Immature natural killer cell (primary cell): ENCODE results near the gene AATF. TPM values are rescaled to one million over a fixed set of nuclear protein-coding genes. Genes with fewer than 3 reads are reported as not detected.

Source experiments
- DNase-seq, 3 donors: peaks; one replicate each; pipeline ENCODE4 v3.0.0; 2022; ENCODE audit warnings: mixed read lengths in 1 of 3
- H3K27ac Mint-ChIP-seq, 6 donors: one replicate each; pipeline ENCODE4 v1.8.0; 2020; ENCODE audit warnings: mixed read lengths in 6 of 6, mild to moderate bottlenecking in 5 of 6, inconsistent platforms in 4 of 6, moderate library complexity in 3 of 6
- H3K27me3 Mint-ChIP-seq, 3 donors: one replicate each; pipeline ENCODE4 v1.8.0; 2020 to 2021; ENCODE audit warnings: low read depth in 3 of 3, mild to moderate bottlenecking in 3 of 3, mixed read lengths in 3 of 3, moderate library complexity in 3 of 3, inconsistent platforms in 1 of 3
- H3K36me3 Mint-ChIP-seq, 3 donors: one replicate each; pipeline ENCODE4 v1.8.0; 2020; ENCODE audit warnings: mixed read lengths in 3 of 3, inconsistent platforms in 2 of 3, mild to moderate bottlenecking in 2 of 3
- H3K4me1 Mint-ChIP-seq, 2 donors: one replicate each; pipeline ENCODE4 v1.8.0; 2020; ENCODE audit warnings: inconsistent platforms in 2 of 2, mild to moderate bottlenecking in 2 of 2, mixed read lengths in 2 of 2, moderate library complexity in 1 of 2
- H3K4me3 Mint-ChIP-seq, 5 donors: one replicate each; pipeline ENCODE4 v1.8.0; 2020; ENCODE audit warnings: mild to moderate bottlenecking in 5 of 5, mixed read lengths in 5 of 5, inconsistent platforms in 3 of 5, moderate library complexity in 3 of 5
- H3K9me3 Mint-ChIP-seq, 6 donors: one replicate each; pipeline ENCODE4 v1.8.0; 2020; ENCODE audit warnings: mild to moderate bottlenecking in 6 of 6, mixed read lengths in 6 of 6, inconsistent platforms in 4 of 6, moderate library complexity in 3 of 6
- polyA plus RNA-seq, 3 donors: library from polyadenylated mRNA; unstranded; fragments of 300-500 nt; fragmentation: Illumina TruSeq; gene quantifications; one replicate each; pipeline ENCODE4 v1.2.3, GENCODE V29; 2021

Gene AATF
- polyA plus RNA-seq, 3 donors from 2014 or later, result 54.2 to 109 (median 61.0) TPM

DNA sequence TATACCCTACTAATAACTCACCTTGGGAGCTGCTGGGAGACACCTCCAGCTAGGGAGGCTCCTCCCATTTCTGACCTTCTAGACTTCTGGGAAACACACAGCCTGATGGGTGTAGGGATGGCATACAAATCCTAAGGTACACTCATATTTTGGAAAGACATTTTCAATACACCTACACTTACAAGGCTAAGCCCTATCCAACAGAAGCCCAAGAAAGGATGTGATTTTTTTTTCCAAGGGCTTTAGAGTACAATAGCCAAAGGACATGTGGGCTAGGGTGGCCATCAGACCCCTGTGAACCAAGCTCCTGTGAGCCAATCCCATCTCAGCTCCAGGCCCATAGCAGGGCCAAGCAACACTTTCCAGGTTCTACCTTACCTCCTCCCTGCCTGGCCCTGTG, 143.9 kb downstream of the AATF start:
- Mint-ChIP-seq H3K27ac (peak overlapping the region in 5 of 6 donors; percentile 47 to 98 (median 73)), H3K9me3 (no peaks in the 10 kb centered on the region), H3K27me3 (peaks cover 3 to 7% (median 5%) of the 10 kb centered on the region in 3 donors), H3K4me1 (peaks cover 46 to 59% of the 10 kb centered on the region in 2 donors), H3K36me3 (peaks cover 10 to 30% (median 15%) of the 10 kb centered on the region in 3 donors), H3K4me3 (no peak overlapping the region)
- DNase-seq, result no peak

DNA sequence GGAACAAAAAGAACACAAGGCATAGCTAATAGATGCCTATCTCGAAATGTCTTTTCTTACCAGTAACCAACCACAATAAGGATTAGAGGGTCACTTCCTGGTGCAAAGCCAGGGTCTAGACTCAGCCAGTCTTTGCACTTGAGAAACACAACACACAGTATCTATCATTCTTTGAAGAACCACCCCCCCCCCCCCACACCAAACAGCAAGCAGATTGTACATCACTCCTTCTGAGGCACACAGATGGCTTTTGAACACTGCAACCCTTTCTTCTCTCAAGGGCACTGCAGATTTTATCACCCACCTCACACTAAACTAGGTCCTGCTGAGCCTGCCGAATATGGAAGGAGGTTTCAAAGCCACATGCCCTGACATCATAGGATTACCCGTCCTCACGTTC, 145.6 kb downstream of the AATF start:
- Mint-ChIP-seq H3K9me3 (no peaks in the 10 kb centered on the region), H3K36me3 (peaks cover 18 to 33% (median 22%) of the 10 kb centered on the region in 3 donors), H3K4me3 (no peak overlapping the region), H3K4me1 (peaks cover 29 to 42% of the 10 kb centered on the region in 2 donors), H3K27ac (peak overlapping the region in 5 of 6 donors; percentile 18 to 91 (median 41)), H3K27me3 (peaks cover 3 to 5% (median 3%) of the 10 kb centered on the region in 3 donors)
- no peak for DNase-seq

DNA sequence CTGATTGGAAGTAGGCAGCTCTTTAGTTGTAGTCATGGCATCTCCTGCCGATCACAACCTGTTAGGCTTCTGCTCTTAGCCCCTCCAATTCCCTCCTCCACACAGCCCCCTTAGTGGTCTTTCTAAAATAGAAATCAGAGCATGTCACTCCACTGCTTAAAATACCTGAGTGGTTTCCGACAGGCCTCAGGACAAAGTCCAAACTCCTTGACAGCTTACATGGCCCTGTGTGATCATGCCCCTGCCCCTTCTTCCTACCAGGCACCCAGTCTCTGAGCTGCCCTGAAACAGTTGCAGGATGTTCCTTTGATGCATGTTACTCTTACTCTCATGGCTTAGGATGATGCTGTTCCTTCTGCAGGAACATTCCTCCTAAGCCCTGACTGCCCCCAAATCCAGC, 147.3 kb downstream of the AATF start:
- peaks cover 0 to 3% (median under 1%) of the 10 kb centered on the region in 3 donors for H3K27me3 Mint-ChIP-seq
- no peak overlapping the region for H3K4me3 Mint-ChIP-seq
- H3K27ac Mint-ChIP-seq, result peak overlapping the region in 3 of 6 donors; percentile 22 to 61 (median 46)
- no peaks in the 10 kb centered on the region for H3K9me3 Mint-ChIP-seq
- H3K36me3 Mint-ChIP-seq, result peaks cover 18 to 33% (median 22%) of the 10 kb centered on the region in 3 donors
- no peak for DNase-seq
- H3K4me1 Mint-ChIP-seq, result peaks cover 12 to 25% of the 10 kb centered on the region in 2 donors

DNA sequence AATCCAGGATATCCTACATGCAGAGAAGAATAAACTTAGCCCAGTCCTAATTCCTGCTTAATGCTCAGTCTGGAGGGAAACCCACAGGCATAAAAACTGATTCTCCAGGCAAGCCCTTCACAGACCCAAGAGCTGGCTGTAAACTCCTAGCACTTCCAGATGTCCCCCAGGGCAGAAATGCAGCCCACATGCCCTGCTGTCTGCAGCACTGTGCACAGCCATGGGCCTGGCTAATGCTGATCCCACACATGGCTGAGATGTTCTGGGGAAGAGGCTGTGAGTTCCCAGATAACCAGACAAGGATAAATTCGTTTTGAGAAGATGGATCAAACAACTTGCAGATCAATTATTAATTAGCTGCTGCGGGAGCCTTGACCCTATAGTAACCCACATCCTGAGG, 148.4 kb downstream of the AATF start:
- H3K4me1 Mint-ChIP-seq, result peaks cover 7 to 15% of the 10 kb centered on the region in 2 donors
- H3K9me3 Mint-ChIP-seq, result no peaks in the 10 kb centered on the region
- H3K4me3 Mint-ChIP-seq, result no peak overlapping the region
- peak overlapping the region in 1 of 6 donors; percentile 38 for H3K27ac Mint-ChIP-seq
- H3K36me3 Mint-ChIP-seq, result peaks cover 18 to 33% (median 26%) of the 10 kb centered on the region in 3 donors
- H3K27me3 Mint-ChIP-seq, result peaks cover 0 to 3% (median 0%) of the 10 kb centered on the region in 3 donors
- no peak for DNase-seq

DNA sequence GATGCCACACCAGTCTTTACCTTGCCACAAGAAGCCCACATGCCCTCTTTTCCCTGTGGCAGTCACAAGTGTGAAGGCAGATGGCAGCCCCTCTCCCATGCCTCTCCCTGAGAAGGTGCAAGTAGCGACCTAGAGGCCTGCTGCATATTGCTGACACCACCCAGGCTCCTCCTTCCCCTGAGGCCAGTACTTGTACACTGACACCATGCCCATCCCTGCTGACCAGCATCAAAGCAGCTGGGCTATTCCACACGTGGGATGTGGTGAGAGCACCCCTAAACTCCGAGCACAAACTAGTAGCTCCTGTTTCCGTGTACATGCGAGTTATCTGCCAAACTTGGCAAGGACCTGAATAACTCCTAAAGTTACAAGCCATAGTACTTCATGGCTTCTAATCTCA, 149.4 kb downstream of the AATF start:
- H3K9me3 Mint-ChIP-seq, result no peaks in the 10 kb centered on the region
- peaks cover 18 to 31% (median 26%) of the 10 kb centered on the region in 3 donors for H3K36me3 Mint-ChIP-seq
- peaks cover 7 to 13% of the 10 kb centered on the region in 2 donors for H3K4me1 Mint-ChIP-seq
- H3K4me3 Mint-ChIP-seq, result no peak overlapping the region
- peaks cover 0 to 3% (median under 1%) of the 10 kb centered on the region in 3 donors for H3K27me3 Mint-ChIP-seq
- H3K27ac Mint-ChIP-seq, result peak overlapping the region in 2 of 6 donors; percentile 13 to 32
- DNase-seq, result no peak

DNA sequence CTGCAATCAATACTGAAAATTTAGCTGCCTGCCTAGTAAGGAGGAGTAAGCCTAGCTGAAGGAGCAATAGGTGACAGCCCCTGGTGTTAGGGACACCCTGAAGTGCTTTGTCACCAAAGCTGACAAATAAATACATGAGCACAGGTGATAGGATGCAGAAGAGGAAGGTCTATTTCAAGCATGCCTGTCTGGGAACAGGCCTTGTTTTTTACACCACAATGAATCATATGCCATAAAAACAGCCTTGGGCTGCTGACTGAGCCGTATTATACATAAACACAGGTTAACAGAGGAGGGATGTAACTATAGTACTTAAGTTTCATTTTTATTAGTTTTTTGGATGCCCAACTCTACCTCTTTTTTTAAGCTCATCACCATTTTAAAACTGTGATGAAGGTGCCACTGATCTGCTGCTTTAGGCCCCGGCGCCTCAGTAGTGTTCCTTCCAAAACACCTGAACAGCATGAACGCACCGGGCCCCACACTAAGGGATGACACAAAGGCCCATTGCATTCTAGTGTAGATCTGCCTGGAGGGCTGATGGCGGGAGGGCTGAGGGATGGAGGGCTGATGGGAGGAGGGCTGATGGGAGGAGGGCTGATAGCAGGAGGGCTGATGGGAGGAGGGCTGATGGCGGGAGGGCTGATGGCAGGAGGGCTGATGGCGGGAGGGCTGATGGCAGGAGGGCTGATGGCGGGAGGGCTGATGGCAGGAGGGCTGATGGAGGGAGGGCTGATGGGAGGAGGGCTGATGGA, 150.3 kb downstream of the AATF start:
- no peak for DNase-seq
- Mint-ChIP-seq H3K4me3 (no peak overlapping the region), H3K4me1 (peaks cover 5 to 13% of the 10 kb centered on the region in 2 donors), H3K27ac (peak overlapping the region in 3 of 6 donors; percentile 5 to 76 (median 60)), H3K27me3 (peaks cover 0 to 3% (median 2%) of the 10 kb centered on the region in 3 donors), H3K9me3 (no peaks in the 10 kb centered on the region), H3K36me3 (peaks cover 18 to 27% (median 26%) of the 10 kb centered on the region in 3 donors)

DNA sequence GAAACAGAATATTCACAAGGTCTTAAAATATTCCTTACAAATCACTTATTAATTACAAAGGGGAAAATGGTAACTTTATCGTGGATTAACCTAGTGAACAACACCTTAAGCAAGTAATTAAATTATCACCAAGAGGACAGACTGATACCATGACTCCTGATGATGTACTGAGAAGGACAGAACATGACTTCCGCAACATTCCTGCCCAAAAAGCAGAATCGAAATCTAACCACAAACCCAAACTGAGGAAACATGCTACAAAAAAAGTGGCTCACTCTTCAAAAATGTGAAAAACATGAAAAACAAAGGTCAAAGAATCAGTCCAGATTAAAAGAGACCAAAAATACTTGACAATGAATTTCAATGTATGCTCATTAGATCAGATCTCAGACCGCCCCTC, 151.5 kb downstream of the AATF start:
- H3K27me3 Mint-ChIP-seq, result peaks cover 0 to 3% (median 2%) of the 10 kb centered on the region in 3 donors
- DNase-seq, result no peak
- H3K4me1 Mint-ChIP-seq, result peaks cover 0 to 1% of the 10 kb centered on the region in 2 donors
- H3K4me3 Mint-ChIP-seq, result no peak overlapping the region
- H3K36me3 Mint-ChIP-seq, result peaks cover 18 to 23% (median 22%) of the 10 kb centered on the region in 3 donors
- no peaks in the 10 kb centered on the region for H3K9me3 Mint-ChIP-seq
- H3K27ac Mint-ChIP-seq, result peak overlapping the region in 2 of 6 donors; percentile 31 to 55

DNA sequence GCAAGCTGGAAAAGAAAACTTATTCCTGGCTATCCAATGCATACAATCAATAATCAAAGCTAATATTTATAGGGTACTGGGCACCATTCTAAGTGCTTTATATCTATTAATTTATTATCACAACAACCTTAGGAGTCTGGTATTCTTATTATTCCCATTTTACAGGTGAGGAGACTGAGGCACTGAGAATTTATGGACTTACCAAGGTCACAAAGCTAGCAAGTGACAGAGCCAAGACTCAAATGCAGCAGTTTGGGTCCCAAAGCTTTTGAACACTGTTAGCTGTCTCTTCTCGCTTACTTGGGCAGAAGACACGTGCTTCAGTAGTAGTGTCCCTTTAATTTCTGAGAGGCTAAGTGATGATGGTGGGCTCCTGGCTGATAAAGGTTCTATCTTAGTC, 152.6 kb downstream of the AATF start:
- H3K4me3 Mint-ChIP-seq, result no peak overlapping the region
- H3K27ac Mint-ChIP-seq, result no peak overlapping the region
- DNase-seq, result no peak
- H3K36me3 Mint-ChIP-seq, result peaks cover 13 to 17% (median 15%) of the 10 kb centered on the region in 3 donors
- H3K4me1 Mint-ChIP-seq, result peaks cover 0 to 1% of the 10 kb centered on the region in 2 donors
- H3K9me3 Mint-ChIP-seq, result no peaks in the 10 kb centered on the region
- peaks cover 0 to 2% (median 0%) of the 10 kb centered on the region in 3 donors for H3K27me3 Mint-ChIP-seq

DNA sequence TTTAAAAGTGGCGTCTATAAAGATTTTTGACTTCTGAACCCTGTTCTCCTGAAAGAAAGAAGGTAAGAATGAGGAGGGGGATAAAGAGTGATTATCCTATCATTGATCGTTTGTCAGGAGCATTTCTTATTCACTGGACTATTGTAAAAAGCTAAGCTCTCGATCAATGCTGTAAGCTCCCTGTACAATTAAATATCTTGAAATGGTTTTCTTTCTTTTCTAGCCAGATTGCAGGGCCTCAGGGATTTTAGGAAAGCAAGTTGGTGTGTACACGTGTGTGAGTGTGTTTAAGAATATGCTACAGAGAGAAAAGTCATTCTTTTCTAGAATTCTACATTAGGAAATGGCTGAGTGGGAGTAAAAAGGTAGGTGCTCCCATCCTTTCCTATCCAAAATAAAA, 154.5 kb downstream of the AATF start:
- Mint-ChIP-seq H3K9me3 (no peaks in the 10 kb centered on the region), H3K27ac (no peak overlapping the region), H3K36me3 (peaks cover 3 to 12% (median 6%) of the 10 kb centered on the region in 3 donors), H3K27me3 (peaks cover 0 to 2% (median 0%) of the 10 kb centered on the region in 3 donors), H3K4me1 (no peaks in the 10 kb centered on the region), H3K4me3 (no peak overlapping the region)
- no peak for DNase-seq

DNA sequence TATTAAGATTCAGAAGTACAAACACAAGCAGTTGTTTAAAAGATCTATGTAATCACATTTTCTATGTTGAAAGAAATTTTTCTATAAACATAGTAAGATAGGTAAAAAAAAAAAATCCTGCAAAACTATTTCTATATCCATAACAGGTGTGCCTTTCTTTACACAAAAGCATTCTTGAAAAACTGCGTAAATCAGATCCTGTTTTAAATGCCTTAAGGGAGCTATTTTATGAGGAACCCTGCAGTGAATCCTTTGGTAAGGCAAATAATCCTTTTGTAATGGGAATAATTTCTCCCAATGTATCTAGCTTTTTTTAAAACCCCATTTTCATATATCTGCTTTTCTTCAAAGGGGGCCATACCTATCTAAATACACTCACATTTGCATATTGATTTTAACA, 157.3 kb downstream of the AATF start:
- H3K9me3 Mint-ChIP-seq, result no peaks in the 10 kb centered on the region
- peaks cover 2 to 28% (median 26%) of the 10 kb centered on the region in 3 donors for H3K36me3 Mint-ChIP-seq
- no peaks in the 10 kb centered on the region for H3K4me1 Mint-ChIP-seq
- peaks cover 0 to 2% (median 0%) of the 10 kb centered on the region in 3 donors for H3K27me3 Mint-ChIP-seq
- no peak for DNase-seq
- no peak overlapping the region for H3K4me3 Mint-ChIP-seq
- no peak overlapping the region for H3K27ac Mint-ChIP-seq

Other genes with a start within 250 kb of the AATF start
- gene LHX1, start 11.5 kb upstream of the AATF start, polyA plus RNA-seq, result not detected